ENCODE results near the gene PDE4B.

The PDE4B gene

DNA sequence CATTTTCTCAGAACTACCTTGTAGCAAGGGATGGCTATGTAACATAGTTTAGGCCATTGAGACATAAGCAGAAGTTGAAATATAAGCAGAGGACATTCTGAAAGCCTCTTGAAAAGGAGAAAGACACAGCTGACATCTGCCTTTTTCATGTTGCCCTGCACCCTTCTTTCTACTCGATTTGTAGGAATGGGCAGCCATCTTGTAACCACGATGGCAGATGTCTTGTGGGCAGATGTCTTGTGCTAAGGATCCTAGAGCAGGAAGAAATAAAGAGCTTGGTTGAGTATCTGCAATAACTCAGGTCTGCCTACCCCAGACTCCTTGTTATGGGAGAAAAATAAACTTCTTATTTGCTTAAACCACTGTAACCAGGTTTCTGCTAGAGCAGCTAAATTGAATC lies 351.0 kb downstream of the PDE4B start:
- DNase-seq: no peak

DNA sequence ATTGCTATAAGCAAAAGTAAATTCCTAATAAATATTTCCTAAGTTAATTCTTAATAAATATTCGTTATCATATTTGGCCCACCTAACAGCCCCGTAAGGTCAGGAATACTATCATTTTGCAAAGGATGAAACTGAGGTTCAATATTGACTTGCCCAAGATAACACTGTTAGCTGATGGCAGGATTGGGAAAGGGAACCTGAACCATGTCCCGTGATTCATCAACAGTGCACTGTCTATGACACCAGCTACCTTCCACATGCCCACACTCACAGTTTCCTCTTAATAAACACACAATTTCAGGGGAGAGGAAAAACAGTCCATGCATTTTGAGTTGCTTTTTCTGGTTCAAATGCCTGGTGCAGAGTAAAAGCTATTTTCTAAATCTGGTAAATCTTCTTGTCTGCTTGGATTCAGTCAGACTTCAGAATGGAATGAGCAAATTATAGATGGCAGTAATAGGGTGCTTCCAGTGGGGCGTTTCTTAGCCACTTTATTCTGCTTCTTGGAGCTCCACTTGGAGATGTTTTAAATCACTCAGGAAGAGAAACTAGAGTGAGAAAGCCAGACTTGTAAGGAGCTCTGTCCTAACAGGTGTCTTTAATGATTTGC lies 354.6 kb downstream of the PDE4B start:
- DNase-seq: no peak

DNA sequence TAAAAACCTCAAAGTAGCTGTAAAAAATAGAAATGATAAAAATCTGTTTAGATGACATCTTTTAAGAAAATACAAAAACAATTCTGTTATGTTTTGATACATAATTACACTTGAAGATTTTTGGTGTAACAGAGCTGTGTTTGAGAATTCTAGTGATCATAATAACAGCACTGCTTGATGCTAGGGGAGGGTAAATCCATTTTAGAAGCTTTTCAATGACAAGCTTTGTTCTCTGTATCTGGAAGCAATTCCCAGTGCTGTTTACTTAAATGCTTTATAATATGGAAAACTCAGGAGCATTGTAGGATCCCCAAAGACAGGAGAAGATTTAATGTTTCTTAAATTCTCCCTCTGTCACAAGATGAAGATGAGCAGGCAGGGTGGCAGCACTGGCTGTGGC lies 359.3 kb downstream of the PDE4B start:
- no peak for DNase-seq

DNA sequence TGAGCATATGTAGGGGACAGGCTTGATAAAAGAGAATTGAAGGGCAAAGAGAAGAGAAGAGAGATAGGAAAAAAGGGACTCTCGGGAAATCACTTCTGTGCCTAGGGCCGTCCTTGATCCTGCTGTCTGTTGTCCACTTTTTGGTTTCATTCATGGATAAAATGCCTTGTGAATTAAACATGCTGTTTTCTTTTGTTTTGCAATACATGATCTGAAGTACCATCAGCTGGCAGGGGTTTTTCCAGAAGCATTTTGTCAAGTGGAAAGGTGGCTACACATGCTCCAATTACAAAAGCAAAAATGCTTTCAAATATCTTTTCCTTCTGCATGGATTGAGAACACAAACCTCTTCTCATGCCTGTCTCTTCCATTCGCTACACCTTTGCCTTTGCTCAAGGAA lies 361.7 kb downstream of the PDE4B start:
- DNase-seq: peak; percentile 37

DNA sequence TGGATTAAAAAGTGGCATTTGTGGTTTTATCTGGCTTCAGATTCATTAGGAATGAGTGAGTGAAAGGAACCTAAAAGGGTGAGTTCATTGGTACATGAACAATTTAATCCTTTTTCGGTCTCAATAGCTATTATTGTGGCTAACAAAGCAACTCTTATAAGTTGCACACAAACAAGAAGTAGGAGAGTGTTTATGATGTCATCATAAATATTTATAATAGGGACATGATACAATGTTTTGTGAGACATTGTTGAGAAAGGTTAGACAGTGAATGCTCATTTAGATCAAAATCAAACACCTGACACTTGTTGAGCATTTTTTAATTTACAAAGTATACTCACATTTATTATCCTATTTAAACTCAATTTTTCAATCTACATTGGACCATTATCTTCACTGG lies 363.4 kb downstream of the PDE4B start:
- DNase-seq: no peak

DNA sequence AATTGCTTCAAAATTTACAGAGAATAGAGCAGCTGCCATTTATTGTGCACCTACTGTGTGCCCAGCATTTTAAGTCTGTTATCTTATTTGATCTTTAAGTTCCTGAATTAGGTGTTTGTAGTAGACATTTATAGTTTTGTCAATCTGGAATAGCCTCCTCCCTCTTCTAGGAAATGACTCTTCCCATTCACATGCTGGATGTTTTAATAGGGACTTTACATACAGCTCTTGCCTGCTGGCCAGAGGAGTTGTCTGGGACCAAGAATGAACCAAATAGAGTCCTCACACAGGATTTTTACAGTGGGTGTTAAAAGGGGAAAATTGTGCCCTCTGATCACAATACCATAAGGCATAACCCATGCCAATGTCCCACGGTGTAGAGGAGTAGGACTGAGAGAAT lies 367.1 kb downstream of the PDE4B start:
- no peak for DNase-seq

DNA sequence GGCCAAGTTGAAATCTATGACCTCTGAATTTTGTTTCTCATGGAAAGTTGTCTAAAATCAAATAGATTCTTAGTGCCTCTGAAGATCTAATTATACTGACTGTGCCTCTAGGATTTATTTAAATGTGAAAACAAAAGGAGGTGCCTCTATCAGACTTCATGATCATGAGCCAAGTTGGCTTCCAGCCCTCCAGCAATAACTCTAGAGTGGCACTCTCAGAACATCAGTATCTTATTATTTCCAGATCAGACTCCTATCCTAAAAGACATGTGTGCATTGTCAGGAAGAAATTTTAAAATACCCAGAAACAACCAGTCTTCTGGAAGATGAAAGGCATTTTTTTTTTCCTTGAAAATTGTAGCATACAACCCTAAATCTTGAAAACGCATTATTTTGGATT lies 368.0 kb downstream of the PDE4B start:
- DNase-seq: no peak

DNA sequence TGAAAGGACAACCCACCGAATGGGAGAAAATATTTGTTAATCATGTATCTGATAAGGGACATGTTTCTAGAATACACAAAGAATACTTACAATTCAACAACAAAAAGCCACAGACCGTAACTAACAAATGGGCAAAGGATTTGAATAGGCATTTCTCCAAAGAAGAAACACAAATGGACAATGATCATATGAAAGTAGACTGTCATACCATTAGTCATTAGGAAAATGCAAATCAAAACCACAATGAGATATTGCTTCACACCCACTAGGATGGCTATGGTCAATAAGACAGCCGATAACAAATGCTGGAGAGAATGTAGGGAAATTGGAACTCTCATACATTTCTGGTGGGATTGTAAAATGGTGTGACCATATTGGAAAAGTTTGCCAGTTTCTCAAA lies 374.1 kb downstream of the PDE4B start:
- no peak for DNase-seq

DNA sequence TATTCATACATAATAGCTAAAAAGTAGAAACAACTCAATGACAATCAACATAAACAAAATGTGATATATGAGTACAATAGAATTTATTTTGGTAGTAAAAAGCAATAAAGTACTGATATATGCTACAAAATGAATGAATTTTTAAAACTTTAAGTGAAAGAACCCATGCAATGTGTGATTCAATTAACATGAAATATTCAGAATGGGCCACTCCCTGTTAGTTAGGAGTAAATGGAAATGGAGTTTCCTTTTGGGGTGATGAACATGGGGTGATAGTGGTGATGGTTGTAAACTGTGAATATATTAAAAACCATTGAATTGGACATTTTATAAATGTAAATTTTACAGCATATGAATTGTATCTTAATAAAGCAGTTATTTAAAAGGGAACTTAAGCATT lies 374.6 kb downstream of the PDE4B start:
- no peak for DNase-seq

DNA sequence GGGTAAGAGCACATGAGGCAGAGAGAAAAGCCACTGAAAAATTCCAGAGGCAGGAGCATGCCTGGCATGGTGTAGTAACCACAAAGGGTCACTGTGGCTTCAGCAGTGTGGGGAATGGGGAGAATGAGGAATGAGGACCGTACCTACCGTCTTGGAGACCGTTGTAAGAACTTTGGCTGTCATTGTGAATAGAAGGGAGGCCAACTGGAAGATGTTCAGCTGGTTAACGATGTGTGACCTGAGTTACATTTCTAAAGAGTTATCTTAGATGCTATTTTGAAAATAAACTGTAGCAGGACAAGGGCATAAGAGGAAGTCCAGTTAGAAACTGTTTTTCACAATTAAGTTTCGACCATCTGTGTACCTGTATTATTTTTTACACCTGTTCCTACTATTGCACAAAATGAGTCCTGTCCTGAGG lies 375.8 kb downstream of the PDE4B start:
- no peak for DNase-seq

DNA sequence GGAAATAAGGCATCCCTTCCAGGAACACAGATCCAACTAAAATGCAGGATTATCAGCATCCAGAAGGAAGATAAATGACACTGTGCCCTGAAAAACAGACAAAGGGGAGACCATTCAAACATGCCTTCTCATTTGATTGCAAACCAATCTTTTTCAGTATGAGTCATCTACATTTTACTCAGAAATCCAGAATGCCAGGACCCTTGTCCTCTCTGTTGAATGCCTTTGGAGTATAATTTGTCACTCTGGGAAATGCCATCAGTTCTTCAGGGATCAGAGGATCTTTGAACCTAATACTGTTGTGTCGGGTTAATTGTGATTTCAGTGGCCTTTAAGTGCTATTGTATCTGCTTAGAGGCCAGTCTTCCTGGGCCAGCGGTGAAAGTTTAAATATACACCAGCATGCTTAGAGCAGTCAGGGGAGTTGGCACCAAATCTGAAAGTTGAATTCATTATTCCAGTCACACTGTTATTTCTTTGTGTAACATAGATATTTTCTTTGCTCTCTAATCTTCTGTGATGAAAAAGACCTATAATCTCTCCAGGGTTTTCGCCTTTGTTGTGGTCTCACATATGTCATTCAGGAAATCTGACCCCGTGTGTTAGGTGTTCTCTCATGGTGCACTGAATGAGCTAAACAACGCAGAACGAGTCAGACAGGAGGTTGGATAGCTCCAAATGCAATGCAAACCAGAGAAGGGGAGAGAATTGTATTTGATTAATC lies 376.4 kb downstream of the PDE4B start:
- DNase-seq: no peak

DNA sequence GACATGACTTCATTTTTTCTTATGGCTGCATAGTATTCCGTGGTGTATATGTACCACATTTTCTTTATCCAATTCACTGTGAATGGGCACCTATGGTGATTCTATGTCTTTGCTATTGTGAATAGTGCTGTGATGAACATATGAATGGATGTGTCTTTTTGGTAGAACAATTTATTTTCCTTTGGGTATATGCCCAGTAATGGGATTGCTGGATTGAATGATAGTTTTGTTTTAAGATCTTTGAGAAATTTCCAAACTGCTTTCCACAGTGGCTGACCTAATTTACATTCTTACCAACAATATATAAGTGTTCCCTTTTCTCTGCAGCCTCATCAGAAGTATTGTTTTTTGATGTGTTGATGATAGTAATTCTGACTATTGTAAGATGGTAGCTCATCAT lies 379.6 kb downstream of the PDE4B start:
- no peak for DNase-seq

DNA sequence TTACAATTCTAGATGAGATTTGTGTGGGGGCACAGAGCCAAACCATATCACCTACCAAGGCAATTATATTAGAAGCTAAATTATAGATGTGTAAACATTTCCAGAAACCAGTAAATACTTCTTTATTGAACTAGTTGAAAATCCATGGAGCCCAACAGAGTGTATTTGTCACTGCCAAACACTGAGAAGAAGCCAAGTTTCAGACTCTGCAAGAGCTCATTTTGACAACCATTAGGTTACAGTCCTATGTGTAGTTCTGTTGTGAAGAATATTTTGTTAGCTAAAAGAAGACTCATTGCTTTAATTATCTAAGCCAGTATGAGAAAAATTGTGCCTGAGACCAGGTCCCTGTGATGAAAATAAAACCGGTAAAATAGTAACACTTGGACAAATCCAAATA lies 382.4 kb downstream of the PDE4B start:
- no peak for DNase-seq

DNA sequence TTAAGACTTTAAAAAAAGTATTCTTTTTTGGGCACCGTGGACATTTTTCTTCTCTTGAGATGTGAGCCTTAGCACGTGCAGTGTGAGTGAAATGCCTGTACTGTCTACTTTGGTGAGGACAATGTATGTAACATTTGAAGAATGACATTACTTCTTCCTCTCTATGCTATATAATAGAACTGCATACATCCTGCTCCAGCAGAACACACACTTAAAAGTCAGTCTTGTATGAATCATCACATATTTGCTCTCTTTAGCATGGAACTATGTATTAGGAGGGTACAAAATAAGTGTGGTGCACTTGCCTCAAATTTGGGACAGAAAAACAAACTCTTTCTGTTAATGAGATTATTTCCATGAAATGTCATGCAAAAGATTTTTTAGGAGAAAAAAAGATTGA lies 382.9 kb downstream of the PDE4B start:
- no peak for DNase-seq

DNA sequence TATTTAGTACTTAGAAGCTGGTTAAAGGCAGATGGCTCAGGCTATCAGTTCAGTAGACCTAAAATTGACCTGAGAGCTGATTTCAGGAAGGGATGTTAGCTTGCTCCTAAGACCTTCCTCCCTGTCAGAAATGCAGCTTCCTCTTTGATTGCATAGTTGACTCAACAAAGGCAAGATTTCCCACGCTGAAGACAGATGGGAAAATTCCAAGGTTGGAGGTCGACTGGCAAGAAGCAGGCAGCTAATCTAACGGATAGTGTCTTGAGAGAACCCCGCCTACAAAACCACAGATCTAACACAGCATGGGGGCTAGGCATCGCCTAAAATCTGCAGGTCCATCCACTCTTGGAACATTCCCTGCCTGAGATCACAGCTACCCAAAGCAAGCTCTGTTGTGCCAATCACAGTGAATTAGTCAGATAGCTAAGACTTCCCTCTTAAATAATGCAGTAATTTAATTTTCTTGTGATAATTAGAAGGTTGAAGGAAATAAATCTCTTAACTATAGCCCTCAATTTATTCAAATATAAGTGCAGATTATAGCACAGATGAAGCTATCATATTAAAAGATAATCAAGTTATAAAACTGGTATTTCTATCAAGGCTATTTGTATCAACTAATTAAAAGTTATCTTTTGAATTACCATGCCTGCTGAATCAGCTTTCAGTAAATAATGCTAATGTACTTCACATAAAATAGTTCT lies 383.5 kb downstream of the PDE4B start:
- no peak for DNase-seq

DNA sequence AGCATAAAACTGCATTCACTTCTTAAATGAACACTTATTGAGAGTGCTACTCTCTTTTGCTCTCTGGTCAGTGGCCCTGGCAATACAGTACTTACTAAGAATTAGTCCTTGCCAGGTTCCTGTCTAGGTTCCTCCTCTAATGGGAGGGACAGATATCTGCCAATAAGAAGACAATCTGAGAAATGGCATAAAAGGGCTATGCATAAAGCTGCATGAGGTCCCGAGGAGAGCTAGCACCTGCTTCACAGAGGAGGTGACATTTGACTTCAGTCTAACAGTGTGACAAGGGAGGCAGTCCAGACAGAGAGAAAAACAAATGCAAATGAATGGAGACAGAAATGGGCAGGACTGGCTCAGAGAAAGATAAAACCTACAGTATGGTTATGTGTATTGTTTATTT lies 384.1 kb downstream of the PDE4B start:
- no peak for DNase-seq

DNA sequence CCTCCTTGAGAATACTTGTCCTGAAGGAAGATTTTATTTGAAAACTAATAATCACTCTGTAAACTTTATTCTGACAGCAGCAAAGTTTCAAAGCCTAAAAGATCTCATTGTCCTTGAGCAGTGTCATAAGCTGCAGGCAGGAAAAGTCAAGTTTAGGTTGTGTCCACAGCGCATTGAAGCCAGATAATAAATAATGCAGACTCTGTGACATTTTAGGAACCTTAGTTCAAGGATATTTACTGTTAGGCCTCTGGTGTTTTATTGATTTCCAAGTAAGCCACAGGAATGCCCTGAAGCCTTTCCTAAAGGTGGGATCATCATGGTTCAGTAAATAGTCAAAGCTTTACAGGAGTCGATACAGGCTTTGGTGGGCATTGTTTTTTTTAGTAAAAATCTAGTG lies 384.8 kb downstream of the PDE4B start:
- no peak for DNase-seq

DNA sequence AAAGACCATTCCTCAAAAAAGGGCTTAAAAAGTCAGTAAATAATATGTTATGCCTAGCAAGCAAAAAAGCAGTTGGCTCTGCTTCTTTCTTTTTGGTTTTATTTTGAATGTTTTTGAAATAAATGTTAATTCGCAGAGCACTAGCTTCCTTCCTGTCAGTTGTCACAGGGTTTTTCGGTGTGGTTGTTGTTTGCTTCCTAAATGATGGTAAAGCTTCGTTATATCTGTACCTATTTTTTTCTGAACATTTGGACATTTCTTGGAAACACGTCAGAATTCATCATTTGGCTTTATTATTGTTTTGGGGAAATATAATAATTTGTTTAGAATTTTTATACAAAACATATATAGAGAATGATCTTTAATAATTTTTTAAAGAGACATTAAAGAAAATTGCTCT lies 389.3 kb downstream of the PDE4B start:
- DNase-seq: no peak

DNA sequence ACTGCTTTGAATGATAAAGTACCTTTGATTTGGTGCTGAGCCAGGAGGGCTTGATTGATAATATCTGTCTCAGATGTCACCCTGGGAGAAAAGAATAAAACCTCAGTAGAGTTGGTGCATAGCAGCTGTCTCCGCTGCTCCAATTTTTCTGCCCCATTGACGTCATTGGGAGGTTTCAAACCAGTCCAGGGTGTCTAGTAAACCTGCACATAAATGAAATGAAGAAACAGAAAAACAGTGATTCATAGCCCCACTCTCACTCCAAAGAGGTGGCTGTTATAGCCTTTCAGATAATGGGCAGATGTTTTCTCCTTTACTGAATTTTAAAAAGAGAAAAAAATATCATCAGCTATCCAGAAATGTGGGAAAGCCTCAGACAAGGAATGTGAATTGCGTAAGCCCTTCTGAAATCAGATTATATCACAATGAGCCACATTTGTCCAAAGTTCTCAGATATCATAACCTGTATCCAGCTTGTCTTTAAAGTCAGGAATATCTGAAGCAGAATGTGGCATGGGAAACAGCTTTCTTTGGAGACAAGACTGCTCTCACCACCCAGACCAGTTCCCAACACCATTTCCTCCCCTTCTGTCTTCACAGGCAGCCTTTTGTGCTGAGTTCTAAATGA lies 390.0 kb downstream of the PDE4B start:
- DNase-seq: peak; percentile 51

DNA sequence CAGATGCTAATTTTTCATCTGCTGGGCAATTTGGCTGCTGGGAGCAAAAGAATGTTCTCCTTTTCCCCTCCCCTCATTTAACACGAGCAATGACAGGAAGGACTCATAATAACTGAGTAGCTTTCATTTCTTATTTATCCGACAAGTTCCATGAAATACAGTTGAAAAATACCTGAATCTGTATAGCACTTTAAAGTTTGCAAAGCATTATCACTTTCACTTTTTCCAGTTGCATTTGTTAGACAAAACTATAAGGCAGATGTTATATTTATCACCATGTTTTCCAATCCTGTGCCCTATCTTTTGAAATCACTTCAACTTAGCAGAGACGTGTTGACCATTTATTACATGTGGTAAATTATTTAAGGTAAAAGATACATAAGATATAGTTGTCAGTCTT lies 390.7 kb downstream of the PDE4B start:
- no peak for DNase-seq

DNA sequence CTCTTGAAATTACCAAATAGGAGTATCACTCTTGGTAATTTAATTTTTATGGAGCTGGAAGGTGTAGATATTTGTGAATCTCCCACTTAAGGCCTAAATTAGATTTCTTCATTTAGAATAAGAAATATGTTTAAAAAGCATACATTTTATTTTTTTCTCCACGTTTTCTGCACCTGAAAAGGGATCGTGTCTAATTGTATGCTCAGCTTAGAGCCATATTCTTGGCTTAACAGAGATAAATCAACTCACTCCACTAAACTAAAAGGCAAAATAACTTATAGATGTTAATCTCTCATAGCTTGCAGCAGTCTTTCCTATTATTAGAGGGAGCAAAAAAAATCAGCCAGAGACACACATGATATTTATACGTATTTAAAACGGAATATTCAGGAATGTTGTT lies 404.4 kb downstream of the PDE4B start:
- DNase-seq: no peak

DNA sequence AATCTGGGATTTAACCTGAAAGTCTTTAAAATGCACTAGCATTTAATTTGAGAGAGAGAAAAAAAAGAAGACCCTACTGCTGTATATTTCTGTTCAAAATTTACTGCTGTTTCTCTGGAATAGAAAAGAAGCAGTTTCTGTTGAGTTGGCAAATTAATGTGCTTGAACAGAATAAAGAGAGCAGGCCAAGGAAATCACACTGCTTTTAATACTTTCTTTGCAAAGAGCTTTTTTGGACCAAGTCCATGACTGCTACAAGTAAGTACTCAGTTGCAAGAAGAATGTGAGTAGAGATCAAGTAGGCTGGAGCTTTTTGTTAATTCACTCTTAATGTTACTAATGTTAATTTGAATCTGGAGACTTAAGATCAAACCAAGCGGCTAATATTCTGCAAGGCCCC lies 405.1 kb downstream of the PDE4B start:
- no peak for DNase-seq

DNA sequence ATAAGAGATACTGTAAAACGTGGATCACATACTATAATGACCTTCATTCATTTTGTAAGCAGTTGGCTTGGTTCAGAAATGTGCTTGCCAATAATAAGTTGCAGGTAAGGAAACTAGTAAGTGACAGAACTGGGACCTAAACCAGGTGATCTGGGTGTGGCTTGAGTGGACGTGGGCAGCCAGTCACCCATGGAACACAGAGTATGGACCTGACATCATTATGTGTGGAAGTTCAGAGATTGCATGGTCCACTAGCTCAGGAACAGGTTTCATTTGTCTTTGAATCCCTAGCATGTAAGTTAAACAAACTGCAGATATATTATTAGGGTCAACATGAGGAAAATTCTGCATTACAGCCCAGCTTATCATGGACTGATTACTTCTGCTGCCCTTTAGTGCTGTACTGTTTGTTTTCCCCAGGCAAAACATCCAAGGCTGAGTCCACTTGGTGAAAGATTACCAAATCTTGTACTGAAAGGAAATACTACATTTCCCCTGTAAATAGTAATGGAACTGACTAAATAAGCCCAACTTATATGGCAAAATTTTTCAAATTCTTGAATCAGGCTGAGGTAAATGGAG lies 414.0 kb downstream of the PDE4B start:
- DNase-seq: no peak

DNA sequence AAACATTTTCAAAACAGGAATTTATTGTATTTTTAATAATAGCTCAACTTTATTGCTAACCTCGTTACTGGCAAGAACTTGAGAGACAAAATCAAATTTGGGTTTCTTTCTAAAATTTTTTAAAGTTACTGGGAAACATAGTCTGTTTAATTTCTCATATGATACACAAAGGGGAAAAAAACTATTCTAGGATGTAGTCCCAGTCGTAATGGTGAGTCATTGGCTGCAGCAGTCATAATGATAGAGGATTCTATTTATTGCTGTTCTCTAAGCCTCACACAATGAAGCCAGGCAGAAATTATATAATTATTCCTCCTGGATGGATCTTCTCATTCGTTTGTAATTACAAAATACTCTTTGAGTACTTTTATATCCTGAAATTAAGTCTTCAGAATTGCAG lies 414.8 kb downstream of the PDE4B start:
- no peak for DNase-seq
